ENCODE results near the gene CLCF1. TPM values are rescaled to one million over a fixed set of nuclear protein-coding genes. Genes with fewer than 3 reads are reported as not detected.

The CLCF1 gene
- polyA plus RNA-seq, 1 donor (not counting 4 experiments of a cell fraction or from before 2014, with no cell fraction given) = 2.7 TPM

GRCh38 chr11:67376063-67376820 lies 2.8 kb upstream of the CLCF1 start:
- Histone ChIP-seq H3K9me3 (ENCODE audit: control insufficient read depth, low read depth, low read length) (no peaks in the 10 kb centered on the region), H3K27ac (ENCODE audit: control insufficient read depth, insufficient read depth, low read length) (no peak overlapping the region), H3K4me3 (ENCODE audit: control insufficient read depth in 2 of 3, extremely low read depth in 1 of 3, insufficient read depth in 2 of 3, low read depth in 1 of 3, low read length in 3 of 3) (no peak overlapping the region), H4K20me1 (ENCODE audit: control insufficient read depth, extremely low read depth, insufficient read depth, low read length) (peaks cover 2% of the 10 kb centered on the region), H3K27me3 (ENCODE audit: control insufficient read depth, extremely low read depth, insufficient read depth, low read length) (no peaks in the 10 kb centered on the region), H3K9me1 (ENCODE audit: control insufficient read depth, extremely low read depth, insufficient read depth, low read length) (no peaks in the 10 kb centered on the region), H2AFZ (ENCODE audit: control insufficient read depth, low read length) (no peak overlapping the region), H3K9ac (ENCODE audit: control insufficient read depth, extremely low read depth, insufficient read depth, low read length) (no peak overlapping the region), H3K79me2 (ENCODE audit: control insufficient read depth, insufficient read depth, low read length) (no peaks in the 10 kb centered on the region), H3K4me2 (ENCODE audit: control insufficient read depth, extremely low read depth, insufficient read depth, low read depth, low read length) (no peak overlapping the region), H3K4me1 (ENCODE audit: control insufficient read depth, extremely low read depth, insufficient read depth, low read length) (peaks cover 42% of the 10 kb centered on the region), H3K36me3 (ENCODE audit: control insufficient read depth in 2 of 2, extremely low read depth in 1 of 2, insufficient read depth in 2 of 2, low read length in 2 of 2) (no peaks in the 10 kb centered on the region)
- FAIRE-seq (no peak), DNase-seq (ENCODE audit: low read depth, low spot score) (no peak)
- dilution Hi-C loops (cut with MboI; ENCODE audit: extremely low pct_ligation_motif_present, low sequenced_read_pairs) = no loop called here
- TF ChIP-seq EZH2 (IDR thresholded peaks at IDR 0.05; ENCODE audit: low read length) (no peak), CTCF (optimal IDR thresholded peaks at IDR 0.05 in 1 of 3, IDR thresholded peaks at IDR 0.05 in 1 of 3, conservative IDR thresholded peaks at IDR 0.05 in 1 of 3; ENCODE audit: extremely low read depth in 1 of 3, insufficient read depth in 2 of 3, low read length in 3 of 3) (no peak)

- peaks cover 38% of the 10 kb centered on the region for H3K4me1 ChIP-seq (ENCODE audit: control insufficient read depth, extremely low read depth, insufficient read depth, low read length)
- dilution Hi-C loops (cut with MboI; ENCODE audit: extremely low pct_ligation_motif_present, low sequenced_read_pairs) = no loop called here
These were observed 2.1 kb upstream of the CLCF1 start for GRCh38 chr11:67375320-67376055.

More at GRCh38 chr11:67375320-67376055, 2.1 kb upstream of the CLCF1 start:
- TF ChIP-seq CTCF (optimal IDR thresholded peaks at IDR 0.05 in 1 of 3, IDR thresholded peaks at IDR 0.05 in 1 of 3, conservative IDR thresholded peaks at IDR 0.05 in 1 of 3; ENCODE audit: extremely low read depth in 1 of 3, insufficient read depth in 2 of 3, low read length in 3 of 3) (no peak), EZH2 (IDR thresholded peaks at IDR 0.05; ENCODE audit: low read length) (no peak)
- Histone ChIP-seq H2AFZ (ENCODE audit: control insufficient read depth, low read length) (no peak overlapping the region), H3K9me3 (ENCODE audit: control insufficient read depth, low read depth, low read length) (no peaks in the 10 kb centered on the region), H3K9me1 (ENCODE audit: control insufficient read depth, extremely low read depth, insufficient read depth, low read length) (no peaks in the 10 kb centered on the region), H3K36me3 (ENCODE audit: control insufficient read depth in 2 of 2, extremely low read depth in 1 of 2, insufficient read depth in 2 of 2, low read length in 2 of 2) (no peaks in the 10 kb centered on the region), H3K9ac (ENCODE audit: control insufficient read depth, extremely low read depth, insufficient read depth, low read length) (no peak overlapping the region), H3K79me2 (ENCODE audit: control insufficient read depth, insufficient read depth, low read length) (no peaks in the 10 kb centered on the region), H3K27ac (ENCODE audit: control insufficient read depth, insufficient read depth, low read length) (no peak overlapping the region), H3K27me3 (ENCODE audit: control insufficient read depth, extremely low read depth, insufficient read depth, low read length) (no peaks in the 10 kb centered on the region), H3K4me3 (ENCODE audit: control insufficient read depth in 2 of 3, extremely low read depth in 1 of 3, insufficient read depth in 2 of 3, low read depth in 1 of 3, low read length in 3 of 3) (no peak overlapping the region), H3K4me2 (ENCODE audit: control insufficient read depth, extremely low read depth, insufficient read depth, low read depth, low read length) (no peak overlapping the region), H4K20me1 (ENCODE audit: control insufficient read depth, extremely low read depth, insufficient read depth, low read length) (peaks cover 5% of the 10 kb centered on the region)
- DNase-seq (ENCODE audit: low read depth, low spot score) = no peak
- no peak for FAIRE-seq

Data from keratinocyte (primary cell).